Upper lobe of left lung (tissue), 6 donors: ENCODE data around the gene SEZ6L2. TPM values are rescaled to one million over a fixed set of nuclear protein-coding genes. Genes with fewer than 3 reads are reported as not detected.

Experiments used
- ATAC-seq, 2 donors: fragments of 200-7000 bp; cut with Tn5 transposase; one replicate each; pipeline ENCODE4 v1.9.1; 2022; ENCODE audit warnings: mild to moderate bottlenecking in 2 of 2, moderate library complexity in 2 of 2; ENCODE audit not compliant: low FRiP score in 2 of 2
- DNase-seq, 2 donors: peaks; one replicate each; pipeline ENCODE4 v3.0.0-alpha.2; 2019 to 2020
- H3K27ac ChIP-seq, 4 donors: fragments of 200-600 bp; sonication (generic); one replicate each; pipeline ENCODE4 v1.5.1; 2016 to 2019
- H3K27me3 ChIP-seq, 4 donors: fragments of 200-600 bp; sonication (generic); one replicate each; pipeline ENCODE4 v1.5.1; 2017 to 2019
- H3K36me3 ChIP-seq, 4 donors: fragments of 200-600 bp; sonication (generic); one replicate each; pipeline ENCODE4 v1.5.1; 2016 to 2019
- H3K4me1 ChIP-seq, 4 donors: fragments of 200-600 bp; sonication (generic); one replicate each; pipeline ENCODE4 v1.5.1; 2018 to 2019
- H3K4me3 ChIP-seq, 4 donors: fragments of 200-600 bp; sonication (generic); one replicate each; pipeline ENCODE4 v1.5.1; 2017 to 2019; ENCODE audit warnings: mild to moderate bottlenecking in 2 of 4, moderate library complexity in 1 of 4
- H3K9me3 ChIP-seq, 4 donors: fragments of 200-600 bp; sonication (generic); one replicate each; pipeline ENCODE4 v1.5.1; 2018 to 2019
- EP300 ChIP-seq, 4 donors: sonication (generic); formaldehyde crosslinking; IDR thresholded peaks; one replicate each; pipeline ENCODE4 v1.5.1; 2017; ENCODE audit warnings: antibody characterized with exemption in 4 of 4, control low read depth in 2 of 4
- POLR2A ChIP-seq, 4 donors: fragments of 450-650 bp; IDR thresholded peaks; one replicate each; pipeline ENCODE4 v1.5.1; 2016 to 2017; ENCODE audit warnings: antibody characterized with exemption in 4 of 4, mild to moderate bottlenecking in 2 of 4
- POLR2AphosphoS5 ChIP-seq, 2 donors: sonication (generic); formaldehyde crosslinking; IDR thresholded peaks; one replicate each; pipeline ENCODE4 v1.5.1; 2017; ENCODE audit warnings: antibody characterized with exemption in 2 of 2
- WGBS, 2 donors: methylation state at CpG; one replicate each; pipeline ENCODE4 v1.1.5; 2017 to 2018; 5-methylcytosine and 5-hydroxymethylcytosine counted together
- total RNA-seq, 6 donors: library from RNA; depleted of rRNA in 4 of 6; stranded (reverse); fragments of >200 nt in 4 of 6; gene quantifications; one replicate each; pipeline versions ENCODE4 v1.1.0 to v1.2.1, GENCODE V29; 2016 to 2021
- TF ChIP-seq, protein P1 (sequence below), 6 experiments: fragments of 450-650 bp in 4 of 6; fragments of 200-600 bp in 2 of 6; sonication (generic) in 2 of 6; IDR thresholded peaks; one replicate each; pipeline ENCODE4 v1.5.1; 2016 to 2019; ENCODE audit warnings: antibody characterized with exemption in 6 of 6
- donor health status: DM: no; HTN: no; CAD: no; lungs with moderate emphysema.
- donor health status: DM: no; HTN: yes; CAD: no; lungs with severe emphysema.

SEZ6L2 gene
- total RNA-seq, 6 donors from 2014 or later = 4.2 to 13.5 (median 8.2) TPM

DNA sequence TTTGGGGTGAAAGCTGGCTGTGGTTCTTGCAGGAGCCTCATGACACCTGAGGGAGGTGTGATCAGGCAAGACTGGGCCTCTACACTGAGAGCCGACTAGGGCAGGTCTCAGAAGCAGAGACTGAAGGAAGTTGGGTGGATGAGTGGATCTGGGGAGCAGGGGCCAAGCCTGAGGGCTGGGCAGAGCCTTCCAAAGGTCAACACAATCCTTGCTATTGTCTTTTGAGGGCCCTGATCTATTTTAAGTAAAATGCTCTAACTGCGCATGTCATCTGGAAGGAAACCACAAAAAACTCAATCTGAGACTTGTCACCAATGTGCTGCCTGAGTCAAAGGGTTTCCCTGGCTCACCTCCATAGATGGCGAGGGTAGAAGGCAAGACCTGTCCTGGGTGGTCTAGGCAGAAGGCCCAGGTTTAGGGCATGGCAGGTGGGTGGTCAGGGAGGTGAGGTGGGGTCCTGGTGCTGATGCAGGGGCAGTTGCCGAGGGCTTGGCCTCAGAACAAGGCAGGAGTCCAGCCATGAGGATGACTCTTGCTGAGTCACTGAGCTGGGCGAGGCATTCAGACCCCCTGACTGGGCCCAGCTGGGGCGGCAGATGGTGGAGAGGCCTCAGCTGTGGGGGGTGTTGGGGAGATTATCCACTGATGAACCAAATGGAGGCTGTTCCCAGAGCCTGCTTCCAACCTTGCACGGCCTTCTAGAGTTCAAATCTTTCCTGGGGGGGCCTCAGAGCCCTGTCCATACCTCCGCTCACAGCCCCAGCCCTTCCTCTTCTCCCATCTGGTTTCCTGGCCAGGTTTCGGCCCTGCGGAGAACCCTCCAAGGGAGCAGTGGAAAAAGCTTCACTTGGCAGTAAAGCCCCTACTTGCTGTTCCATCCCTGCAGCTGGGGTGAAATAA lies 74.0 kb downstream of the SEZ6L2 start:
- no peaks in the 10 kb centered on the region for H3K9me3 ChIP-seq
- H3K27me3 ChIP-seq = no peaks in the 10 kb centered on the region
- peak overlapping the region; percentile 60 to 93 (median 88) for H3K27ac ChIP-seq
- H3K36me3 ChIP-seq = peaks cover 0 to 13% (median 2%) of the 10 kb centered on the region in 4 donors
- TF ChIP-seq POLR2AphosphoS5 (IDR thresholded peaks at IDR 0.05) (peak in 1 of 2 donors; percentile 18), POLR2A (IDR thresholded peaks at IDR 0.05) (no peak), EP300 (IDR thresholded peaks at IDR 0.05) (no peak)
- TF ChIP-seq, protein P1, sequence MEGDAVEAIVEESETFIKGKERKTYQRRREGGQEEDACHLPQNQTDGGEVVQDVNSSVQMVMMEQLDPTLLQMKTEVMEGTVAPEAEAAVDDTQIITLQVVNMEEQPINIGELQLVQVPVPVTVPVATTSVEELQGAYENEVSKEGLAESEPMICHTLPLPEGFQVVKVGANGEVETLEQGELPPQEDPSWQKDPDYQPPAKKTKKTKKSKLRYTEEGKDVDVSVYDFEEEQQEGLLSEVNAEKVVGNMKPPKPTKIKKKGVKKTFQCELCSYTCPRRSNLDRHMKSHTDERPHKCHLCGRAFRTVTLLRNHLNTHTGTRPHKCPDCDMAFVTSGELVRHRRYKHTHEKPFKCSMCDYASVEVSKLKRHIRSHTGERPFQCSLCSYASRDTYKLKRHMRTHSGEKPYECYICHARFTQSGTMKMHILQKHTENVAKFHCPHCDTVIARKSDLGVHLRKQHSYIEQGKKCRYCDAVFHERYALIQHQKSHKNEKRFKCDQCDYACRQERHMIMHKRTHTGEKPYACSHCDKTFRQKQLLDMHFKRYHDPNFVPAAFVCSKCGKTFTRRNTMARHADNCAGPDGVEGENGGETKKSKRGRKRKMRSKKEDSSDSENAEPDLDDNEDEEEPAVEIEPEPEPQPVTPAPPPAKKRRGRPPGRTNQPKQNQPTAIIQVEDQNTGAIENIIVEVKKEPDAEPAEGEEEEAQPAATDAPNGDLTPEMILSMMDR (IDR thresholded peaks at IDR 0.05) = no peak
- H3K4me1 ChIP-seq = peaks cover 54 to 94% (median 81%) of the 10 kb centered on the region in 4 donors
- ATAC-seq (peak in 1 of 2 donors; percentile 83), DNase-seq (no peak)
- 61 to 65% methylated on average over 6 to 10 of the region's 10 CpGs for WGBS, 2 donors
- peak overlapping the region in 2 of 4 donors; percentile 4 to 10 for H3K4me3 ChIP-seq

DNA sequence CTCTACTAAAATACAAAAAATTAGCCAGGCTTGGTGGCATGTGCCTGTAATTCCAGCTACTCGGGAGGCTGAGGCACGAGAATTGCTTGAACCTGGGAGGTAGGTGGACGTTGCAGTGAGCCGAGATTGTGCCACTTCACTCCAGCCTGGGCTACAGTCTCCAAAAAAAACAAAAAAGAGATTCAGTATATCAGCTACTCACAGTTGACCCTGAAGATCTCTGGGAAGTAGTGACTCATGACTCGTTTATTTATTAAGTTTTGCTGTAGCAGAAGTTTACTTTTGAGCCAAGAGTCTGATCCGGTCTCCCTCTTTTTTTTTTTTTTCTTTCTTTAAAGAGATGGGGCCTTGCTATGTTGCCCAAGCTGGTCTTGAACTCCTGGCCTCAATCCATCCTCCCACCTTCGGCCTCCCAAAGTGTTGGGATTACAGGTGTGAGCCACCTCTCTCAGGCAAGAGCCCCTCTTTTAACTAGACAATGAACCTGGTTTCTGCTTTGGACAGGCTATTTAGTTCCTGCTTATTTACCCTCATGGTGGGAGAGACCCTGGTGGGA lies 74.7 kb downstream of the SEZ6L2 start:
- Histone ChIP-seq H3K36me3 (peaks cover 0 to 6% (median under 1%) of the 10 kb centered on the region in 4 donors), H3K9me3 (no peaks in the 10 kb centered on the region), H3K4me3 (peak overlapping the region in 1 of 4 donors; percentile 10), H3K4me1 (peaks cover 60 to 93% (median 82%) of the 10 kb centered on the region in 4 donors), H3K27me3 (no peaks in the 10 kb centered on the region), H3K27ac (peak overlapping the region; percentile 60 to 93 (median 88))
- TF ChIP-seq, protein P1 (IDR thresholded peaks at IDR 0.05) = no peak
- peak in 1 of 4 donors; percentile 51 for TF ChIP-seq EP300 (IDR thresholded peaks at IDR 0.05)
- TF ChIP-seq POLR2AphosphoS5 (IDR thresholded peaks at IDR 0.05) = no peak
- ATAC-seq (peak in 1 of 2 donors; percentile 58), DNase-seq (no peak)
- 29 to 39% methylated on average over 5 to 7 of the region's 7 CpGs for WGBS, 2 donors

DNA sequence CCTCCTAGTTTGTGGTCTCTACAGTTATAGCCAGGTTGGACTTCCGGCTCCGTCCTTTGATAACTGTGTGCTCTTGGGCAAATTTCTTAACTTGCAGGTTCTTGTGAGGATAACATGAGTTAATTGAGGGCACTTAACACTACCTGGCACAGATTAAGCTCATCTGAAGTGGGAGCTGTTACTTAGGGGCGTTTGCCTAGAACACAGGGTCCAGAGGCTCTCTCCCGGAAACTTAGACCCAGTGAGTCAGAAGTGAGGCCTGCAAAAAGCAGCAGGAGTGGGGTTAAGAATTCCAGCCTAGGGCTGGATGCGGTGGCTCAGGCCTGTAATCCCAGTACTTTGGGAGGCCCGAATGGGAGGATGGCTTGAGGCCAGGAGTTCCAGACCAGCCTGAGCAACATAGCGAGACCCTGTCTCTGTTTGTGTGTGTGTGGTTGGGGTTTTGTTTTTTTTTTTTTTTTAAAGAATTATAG lies 77.7 kb downstream of the SEZ6L2 start:
- DNase-seq (peak in 1 of 2 donors; percentile 83), ATAC-seq (peak; percentile 61 to 74)
- Histone ChIP-seq H3K4me1 (peaks cover 77 to 93% (median 84%) of the 10 kb centered on the region in 4 donors), H3K27me3 (no peaks in the 10 kb centered on the region), H3K27ac (peak overlapping the region; percentile 91 to 93 (median 92)), H3K9me3 (no peaks in the 10 kb centered on the region), H3K4me3 (peak overlapping the region; percentile 41 to 82 (median 73)), H3K36me3 (peaks cover 0 to 19% (median 5%) of the 10 kb centered on the region in 4 donors)
- 50 to 57% methylated on average over 6 to 7 of the region's 7 CpGs for WGBS, 2 donors
- TF ChIP-seq POLR2A (IDR thresholded peaks at IDR 0.05) (no peak), EP300 (IDR thresholded peaks at IDR 0.05) (peak in 1 of 4 donors; percentile 55), POLR2AphosphoS5 (IDR thresholded peaks at IDR 0.05) (peak in 1 of 2 donors; percentile 41)
- TF ChIP-seq, protein P1 (IDR thresholded peaks at IDR 0.05) = no peak

Other genes starting within 250 kb of the SEZ6L2 start
- 100 to 1,000 TPM in 1 of 6 donors, 10 to 100 TPM in 5; 16.8 to 112 (median 39.7) TPM for gene SPN, start 236.3 kb downstream of the SEZ6L2 start, total RNA-seq
- 10 to 100 TPM in 3 of 6 donors, 1 to 10 TPM in 3; 4.8 to 17.8 (median 9.8) TPM for gene QPRT, start 220.4 kb downstream of the SEZ6L2 start, total RNA-seq
- 10 to 100 TPM in 3 of 6 donors, 1 to 10 TPM in 3; 2.4 to 17.3 (median 7.5) TPM for gene C16orf54, start 153.6 kb downstream of the SEZ6L2 start, total RNA-seq
- under 1 TPM in 1 of 6 donors, not detected in 5; 0.11 TPM for gene ZG16, start 121.3 kb downstream of the SEZ6L2 start, total RNA-seq
- gene KIF22, start 108.8 kb downstream of the SEZ6L2 start, total RNA-seq = 10 to 100 TPM in 5 of 6 donors, 1 to 10 TPM in 1; 9.1 to 43.5 (median 26.6) TPM
- 100 to 1,000 TPM in 5 of 6 donors, 10 to 100 TPM in 1; 83.7 to 232 (median 165) TPM for gene MAZ, start 93.0 kb downstream of the SEZ6L2 start, total RNA-seq
- 10 to 100 TPM in 2 of 6 donors, 1 to 10 TPM in 4; 1.4 to 13.6 (median 2.5) TPM for gene PRRT2, start 87.4 kb downstream of the SEZ6L2 start, total RNA-seq
- gene PAGR1, start 83.4 kb downstream of the SEZ6L2 start, total RNA-seq = 10 to 100 TPM; 22.6 to 49.5 (median 34.6) TPM
- 100 to 1,000 TPM; 260 to 411 (median 312) TPM for gene MVP, start 79.1 kb downstream of the SEZ6L2 start, total RNA-seq
- gene CDIPT, start 36.3 kb downstream of the SEZ6L2 start, total RNA-seq = 100 to 1,000 TPM in 1 of 6 donors, 10 to 100 TPM in 5; 60.3 to 119 (median 94.4) TPM
- gene ASPHD1, start 938 bp upstream of the SEZ6L2 start, total RNA-seq = 1 to 10 TPM in 4 of 6 donors, under 1 TPM in 1, not detected in 1; 0.78 to 4.2 (median 2.4) TPM
- 10 to 100 TPM; 15.5 to 71.2 (median 24.4) TPM for gene KCTD13, start 26.7 kb upstream of the SEZ6L2 start, total RNA-seq
- gene TMEM219, start 62.5 kb upstream of the SEZ6L2 start, total RNA-seq = 100 to 1,000 TPM in 5 of 6 donors, 10 to 100 TPM in 1; 95.4 to 187 (median 139) TPM
- 100 to 1,000 TPM in 2 of 6 donors, 10 to 100 TPM in 4; 70.2 to 195 (median 81.5) TPM for gene TAOK2, start 74.3 kb upstream of the SEZ6L2 start, total RNA-seq
- 10 to 100 TPM; 11.5 to 28.2 (median 25.0) TPM for gene HIRIP3, start 96.1 kb upstream of the SEZ6L2 start, total RNA-seq
- gene INO80E, start 96.7 kb upstream of the SEZ6L2 start, total RNA-seq = 10 to 100 TPM; 29.5 to 82.8 (median 55.7) TPM
- gene DOC2A, start 111.5 kb upstream of the SEZ6L2 start, total RNA-seq = 10 to 100 TPM in 1 of 6 donors, 1 to 10 TPM in 5; 1.2 to 11.0 (median 6.5) TPM
- not detected for gene C16orf92, start 123.6 kb upstream of the SEZ6L2 start, total RNA-seq
- gene TLCD3B, start 131.7 kb upstream of the SEZ6L2 start, total RNA-seq = under 1 TPM in 1 of 6 donors, not detected in 5; 0.14 TPM
- gene ALDOA, start 166.2 kb upstream of the SEZ6L2 start, total RNA-seq = 100 to 1,000 TPM; 303 to 964 (median 731) TPM
- gene PPP4C, start 176.4 kb upstream of the SEZ6L2 start, total RNA-seq = 10 to 100 TPM; 44.4 to 99.4 (median 80.0) TPM
- gene TBX6, start 192.4 kb upstream of the SEZ6L2 start, total RNA-seq = 1 to 10 TPM in 5 of 6 donors, under 1 TPM in 1; 0.69 to 9.4 (median 1.4) TPM
- gene YPEL3, start 196.7 kb upstream of the SEZ6L2 start, total RNA-seq = 100 to 1,000 TPM in 4 of 6 donors, 10 to 100 TPM in 2; 81.5 to 228 (median 116) TPM
- 10 to 100 TPM in 2 of 6 donors, 1 to 10 TPM in 4; 1.1 to 17.8 (median 5.4) TPM for gene GDPD3, start 214.0 kb upstream of the SEZ6L2 start, total RNA-seq
- 100 to 1,000 TPM in 2 of 6 donors, 10 to 100 TPM in 4; 48.9 to 120 (median 76.0) TPM for gene MAPK3, start 223.7 kb upstream of the SEZ6L2 start, total RNA-seq